CD4-positive, alpha-beta T cell treated with Interferon gamma for 1 hour (primary cell): ENCODE results near the gene KRT26.
"Not testable (repeated sequence)": the region's sequence is repeated elsewhere in the genome, so short reads cannot be mapped to it uniquely, and the experiment has no call there.

ENCODE experiments used
- DNase-seq: peaks from one replicate; pipeline ENCODE4 v3.0.0-alpha.2; 2020

Gene KRT26

GRCh38 chr17:40794466-40794865, 22.5 kb upstream of the KRT26 start:
- no peak for DNase-seq

GRCh38 chr17:40793832-40794231, 21.8 kb upstream of the KRT26 start:
- DNase-seq: no peak

GRCh38 chr17:40791787-40792436, 19.9 kb upstream of the KRT26 start:
- DNase-seq: no peak

- DNase-seq: no peak
Observed at GRCh38 chr17:40791111-40791510, 19.1 kb upstream of the KRT26 start.

- no peak for DNase-seq
Observed at GRCh38 chr17:40782450-40782849, 10.4 kb upstream of the KRT26 start, which contains the start of gene KRT27. Gene KRT27 (minus strand): TSS chr17:40782550. CDS start chr17:40782493, 57 bp downstream.

GRCh38 chr17:40779181-40779909, 7.3 kb upstream of the KRT26 start:
- DNase-seq: no peak

GRCh38 chr17:40778461-40778860, 6.5 kb upstream of the KRT26 start:
- no peak for DNase-seq

- DNase-seq: no peak
Observed at GRCh38 chr17:40777971-40778370, 6.0 kb upstream of the KRT26 start.

GRCh38 chr17:40777459-40777858, 5.5 kb upstream of the KRT26 start:
- DNase-seq: no peak

GRCh38 chr17:40775945-40776344, 3.9 kb upstream of the KRT26 start:
- DNase-seq: no peak

GRCh38 chr17:40765657-40766056, 6.3 kb downstream of the KRT26 start:
- DNase-seq: no peak

- no peak for DNase-seq
Observed at GRCh38 chr17:40763752-40764151, 8.2 kb downstream of the KRT26 start.

- no peak for DNase-seq
Observed at GRCh38 chr17:40760105-40761016, 11.6 kb downstream of the KRT26 start.

- no peak for DNase-seq
Observed at GRCh38 chr17:40755231-40755630, 16.8 kb downstream of the KRT26 start, which contains the start of gene KRT25. Gene KRT25 (minus strand): TSS chr17:40755331. CDS start chr17:40755271, 60 bp downstream.

- no peak for DNase-seq
Observed at GRCh38 chr17:40753804-40754203, 18.2 kb downstream of the KRT26 start.

GRCh38 chr17:40751065-40751464, 20.9 kb downstream of the KRT26 start:
- no peak for DNase-seq

GRCh38 chr17:40750391-40750790, 21.6 kb downstream of the KRT26 start:
- no peak for DNase-seq

- DNase-seq: not testable (repeated sequence)
Observed at GRCh38 chr17:40748666-40749065, 23.3 kb downstream of the KRT26 start.

GRCh38 chr17:40738553-40738952, 33.4 kb downstream of the KRT26 start:
- DNase-seq: no peak

GRCh38 chr17:40735016-40735415, 37.0 kb downstream of the KRT26 start:
- DNase-seq: no peak

- no peak for DNase-seq
Observed at GRCh38 chr17:40734018-40734417, 38.0 kb downstream of the KRT26 start.

GRCh38 chr17:40730970-40731369, 41.0 kb downstream of the KRT26 start:
- no peak for DNase-seq
